NCI-H146 treated with DMSO at 0.1 percent for 48 hours (cell line): ENCODE data around the gene CTSK.
"Not testable (repeated sequence)": the region's sequence is repeated elsewhere in the genome, so short reads cannot be mapped to it uniquely, and the experiment has no call there.

Experiments
- DNase-seq: peaks from one replicate; lab custom pipeline; 2025; ENCODE audit not compliant: unreplicated experiment; lab: John Stamatoyannopoulos, UW

Gene CTSK

DNA sequence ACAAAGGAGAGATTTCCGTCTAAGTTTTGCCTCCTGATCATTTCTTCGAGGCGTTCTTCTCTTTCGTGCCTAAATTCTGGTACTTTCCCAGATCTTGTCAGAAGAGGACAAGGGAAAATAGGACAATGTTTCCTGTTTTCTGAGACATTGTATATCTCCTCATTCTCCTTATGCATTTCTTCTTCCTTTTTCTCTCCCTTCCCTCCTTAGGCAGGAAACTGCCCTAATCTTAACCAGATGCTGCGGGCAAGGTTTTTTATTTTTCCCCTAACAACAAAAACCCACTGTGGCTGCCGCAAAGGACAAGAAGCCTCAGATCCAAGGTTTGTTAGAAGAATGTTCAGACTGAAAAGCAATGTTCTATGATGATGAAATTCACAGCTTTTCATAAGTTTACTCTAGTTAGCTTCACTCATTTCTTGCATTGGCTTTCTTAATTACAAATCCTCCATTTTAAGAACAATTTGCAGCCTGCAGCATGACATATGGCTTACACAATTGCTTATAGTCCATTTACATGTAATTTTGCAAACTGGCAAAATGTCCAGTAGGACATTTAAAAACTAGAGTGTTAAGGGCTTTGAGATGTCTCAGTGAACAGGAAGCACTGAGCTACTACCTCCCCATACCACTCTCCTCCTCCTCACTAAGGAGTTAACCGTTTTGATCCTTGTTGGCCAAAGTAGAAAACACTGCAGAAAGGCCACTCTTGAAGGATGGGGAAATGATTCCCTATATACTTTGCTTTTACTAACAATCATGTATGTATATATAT is 624 bp downstream of the CTSK start:
- DNase-seq: no peak

- DNase-seq: no peak
Observed at GRCh38 chr1:150805899-150806298, 2.2 kb downstream of the CTSK start.

GRCh38 chr1:150804671-150805070 is 3.4 kb downstream of the CTSK start:
- no peak for DNase-seq

DNA sequence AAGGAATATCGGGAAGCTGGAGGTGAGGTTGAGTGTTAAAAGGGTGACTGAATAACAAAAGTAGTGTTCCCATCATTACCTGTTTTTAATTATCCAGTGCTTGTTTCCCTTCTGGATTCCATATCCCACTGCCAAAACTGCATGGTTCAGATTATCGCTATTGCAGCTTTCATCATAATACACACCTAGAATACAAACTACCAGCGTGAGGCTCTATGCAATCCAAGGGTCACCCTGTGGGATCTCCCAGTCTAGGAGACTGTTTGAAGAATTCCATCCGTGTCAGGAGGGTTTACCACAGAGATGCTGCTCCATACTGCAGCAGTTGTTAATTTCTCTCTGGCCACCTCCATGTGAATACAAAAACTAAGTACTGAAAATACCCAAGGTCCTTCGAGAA is 9.0 kb downstream of the CTSK start:
- DNase-seq: no peak

GRCh38 chr1:150798525-150798924 is 9.5 kb downstream of the CTSK start:
- peak; percentile 99 for DNase-seq

GRCh38 chr1:150796374-150796773 is 11.7 kb downstream of the CTSK start:
- no peak for DNase-seq

GRCh38 chr1:150793778-150794177 is 14.3 kb downstream of the CTSK start:
- DNase-seq: not testable (repeated sequence)

- no peak for DNase-seq
Observed at GRCh38 chr1:150793221-150793620, 14.8 kb downstream of the CTSK start.

DNA sequence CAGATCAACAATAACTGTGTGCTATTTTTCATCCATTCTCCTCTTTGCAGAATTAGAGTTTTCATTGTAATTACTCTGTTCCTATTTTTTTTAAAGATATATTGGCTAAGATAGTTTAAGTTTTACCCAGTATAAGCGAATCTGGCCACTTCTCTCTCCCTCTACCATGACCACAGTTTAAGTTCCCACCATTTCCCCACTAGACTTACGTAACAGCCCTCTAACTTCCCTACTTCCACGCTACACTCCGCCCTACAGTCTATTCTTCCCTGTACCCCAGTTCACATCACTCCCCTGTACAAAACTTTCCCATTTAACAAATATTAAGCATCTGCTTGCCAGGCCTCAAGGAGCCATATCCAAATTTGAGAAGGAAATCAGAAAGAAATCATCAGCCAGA is 16.5 kb downstream of the CTSK start:
- DNase-seq: no peak

DNA sequence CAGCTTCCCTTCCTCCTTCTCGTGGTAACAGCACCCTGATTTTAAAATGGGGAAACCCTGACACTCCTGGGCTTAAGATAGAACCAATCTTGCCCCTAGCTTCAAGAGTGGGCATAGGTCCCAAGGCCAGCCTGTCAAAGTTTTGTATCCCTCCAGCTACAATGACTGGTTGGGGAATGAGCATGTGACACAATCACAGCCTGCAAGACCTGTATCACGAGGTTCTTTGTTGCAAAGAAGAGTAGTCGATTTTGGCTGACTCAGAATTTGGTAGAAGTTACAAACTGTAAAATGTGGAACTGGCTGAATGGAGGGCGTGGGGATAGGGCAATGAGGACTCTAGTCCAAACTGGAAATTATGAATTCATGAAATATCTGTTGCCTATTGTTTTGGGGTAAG is 18.7 kb downstream of the CTSK start:
- no peak for DNase-seq

GRCh38 chr1:150788946-150789345 is 19.1 kb downstream of the CTSK start:
- DNase-seq: no peak

DNA sequence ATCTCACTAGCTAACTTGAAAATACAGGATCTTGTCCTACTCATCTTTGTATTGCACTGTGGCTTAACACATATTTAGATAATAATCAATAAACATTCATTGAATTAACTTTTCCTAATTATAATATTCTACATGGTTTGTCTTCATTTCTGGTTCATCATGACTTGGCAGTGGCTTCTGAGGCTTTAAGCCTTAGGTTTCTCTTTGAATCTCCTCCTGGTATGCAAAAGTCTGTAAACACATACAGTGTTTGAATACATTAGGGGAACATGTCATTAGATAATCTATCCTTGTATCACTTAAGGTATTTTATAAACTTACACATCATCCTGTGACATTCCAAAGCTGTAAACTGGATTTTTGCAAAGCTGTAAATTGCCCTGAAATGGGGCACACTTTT is 20.6 kb downstream of the CTSK start:
- no peak for DNase-seq

DNA sequence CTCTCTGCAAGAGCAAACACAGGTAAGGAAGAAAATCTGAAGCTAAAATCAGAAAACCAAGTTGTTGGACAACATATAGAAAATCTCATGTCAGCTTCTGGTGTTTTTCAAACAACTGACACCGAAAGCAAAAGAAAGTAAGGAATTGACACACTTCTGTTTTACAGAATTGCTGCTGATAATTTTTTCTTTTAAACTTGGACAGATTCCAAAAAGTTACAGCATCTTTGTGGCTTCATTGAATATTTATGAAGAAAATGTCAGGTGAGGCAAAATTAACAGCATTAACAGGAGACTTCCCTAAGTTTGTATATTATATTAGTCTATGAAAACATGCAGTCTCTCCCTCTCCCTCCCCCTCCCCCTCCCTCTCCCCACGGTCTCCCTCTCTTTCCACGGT is 27.6 kb downstream of the CTSK start:
- DNase-seq: no peak

DNA sequence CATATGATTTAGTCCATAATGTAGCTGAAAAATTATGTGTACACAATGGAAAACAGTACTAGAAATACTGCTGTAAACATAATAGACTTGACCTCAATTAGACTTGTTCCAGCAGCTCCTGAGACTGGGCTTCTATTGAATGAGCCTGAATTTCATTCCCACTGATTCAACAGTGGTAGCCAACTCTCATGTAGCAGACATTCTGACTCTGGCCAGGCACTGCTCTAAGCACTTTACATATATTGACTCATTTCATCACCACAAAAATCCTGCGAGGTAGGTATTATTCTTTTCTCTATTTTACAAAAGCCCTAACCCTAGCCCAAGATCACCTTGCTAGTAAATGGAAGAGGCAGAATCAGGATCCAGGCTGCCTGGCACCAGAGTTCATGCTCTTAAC is 29.7 kb downstream of the CTSK start:
- no peak for DNase-seq

DNA sequence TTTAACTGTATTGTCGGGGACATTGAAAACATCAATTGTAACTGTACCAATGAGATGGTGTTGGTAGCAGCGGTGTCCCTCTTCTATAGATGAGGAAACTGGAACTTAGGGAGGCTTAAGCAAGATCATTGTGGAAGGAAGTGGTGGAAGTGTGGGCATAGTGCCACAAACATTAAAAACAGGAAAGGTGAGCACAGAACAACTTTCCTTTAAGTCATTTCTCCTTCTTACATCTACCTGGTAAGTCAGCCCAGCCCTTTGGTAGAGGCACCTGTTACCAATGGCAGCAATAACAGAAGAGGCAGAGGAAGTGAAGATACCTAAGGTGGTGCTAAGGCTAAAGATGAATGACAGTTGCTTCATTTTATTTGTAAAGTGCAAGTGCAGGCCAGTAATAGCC is 30.5 kb downstream of the CTSK start:
- DNase-seq: no peak

- DNase-seq: not testable (repeated sequence)
Observed at GRCh38 chr1:150775931-150776505, 32.0 kb downstream of the CTSK start.

- no peak for DNase-seq
Observed at GRCh38 chr1:150775276-150775675, 32.8 kb downstream of the CTSK start.

DNA sequence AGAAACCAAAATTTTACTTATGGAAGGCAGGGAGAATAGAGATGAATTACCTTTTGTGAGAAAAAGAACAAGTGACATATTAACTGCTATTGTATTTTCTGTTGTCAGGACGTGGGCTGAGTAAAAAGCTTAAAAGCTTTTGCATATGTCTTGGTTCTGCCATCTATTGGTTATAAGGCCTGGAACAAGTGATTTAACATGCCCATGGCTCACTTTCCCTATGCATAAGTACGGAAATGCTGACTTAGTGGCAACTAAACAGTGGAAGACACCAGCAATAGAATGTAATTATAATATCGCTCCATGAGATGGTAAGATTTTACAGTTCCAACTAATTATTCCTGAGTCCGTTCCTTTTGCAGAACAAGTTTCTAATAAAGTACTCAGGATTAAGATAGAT is 35.7 kb downstream of the CTSK start:
- DNase-seq: no peak

DNA sequence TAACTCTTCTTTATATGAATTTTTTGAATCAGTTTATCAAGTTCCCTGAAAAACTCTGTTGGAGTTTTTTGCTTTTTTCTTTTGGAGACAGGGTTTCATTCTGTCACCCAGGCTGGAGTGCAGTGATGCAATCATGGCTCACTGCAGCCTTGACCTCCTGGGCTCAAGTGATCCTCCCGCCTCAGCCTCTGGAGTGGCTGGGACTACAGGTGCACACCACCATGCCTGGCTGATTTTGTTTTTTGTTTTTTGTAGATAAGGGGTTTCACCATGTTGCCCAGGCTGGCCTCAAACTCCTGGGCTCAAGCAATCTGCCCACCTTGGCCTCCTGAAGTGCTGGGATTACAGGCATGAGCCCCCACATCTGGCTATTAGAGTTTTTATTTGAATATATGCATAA is 40.4 kb downstream of the CTSK start:
- not testable (repeated sequence) for DNase-seq

DNA sequence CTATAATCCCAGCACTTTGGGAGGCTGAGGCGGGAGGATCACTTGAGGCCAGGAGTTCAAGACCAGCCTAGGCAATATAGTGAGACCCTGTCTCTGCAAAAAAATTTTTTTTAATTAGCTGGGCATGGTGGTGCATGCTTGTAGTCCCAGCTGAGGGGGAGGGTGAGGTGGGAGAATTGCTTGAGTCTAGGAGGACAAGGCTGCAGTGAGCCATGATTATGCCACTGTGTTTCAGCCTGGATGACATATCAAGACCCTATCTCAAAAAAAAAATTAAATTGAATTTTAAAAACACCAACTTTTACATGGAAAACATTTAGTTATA is 42.1 kb downstream of the CTSK start:
- not testable (repeated sequence) for DNase-seq

DNA sequence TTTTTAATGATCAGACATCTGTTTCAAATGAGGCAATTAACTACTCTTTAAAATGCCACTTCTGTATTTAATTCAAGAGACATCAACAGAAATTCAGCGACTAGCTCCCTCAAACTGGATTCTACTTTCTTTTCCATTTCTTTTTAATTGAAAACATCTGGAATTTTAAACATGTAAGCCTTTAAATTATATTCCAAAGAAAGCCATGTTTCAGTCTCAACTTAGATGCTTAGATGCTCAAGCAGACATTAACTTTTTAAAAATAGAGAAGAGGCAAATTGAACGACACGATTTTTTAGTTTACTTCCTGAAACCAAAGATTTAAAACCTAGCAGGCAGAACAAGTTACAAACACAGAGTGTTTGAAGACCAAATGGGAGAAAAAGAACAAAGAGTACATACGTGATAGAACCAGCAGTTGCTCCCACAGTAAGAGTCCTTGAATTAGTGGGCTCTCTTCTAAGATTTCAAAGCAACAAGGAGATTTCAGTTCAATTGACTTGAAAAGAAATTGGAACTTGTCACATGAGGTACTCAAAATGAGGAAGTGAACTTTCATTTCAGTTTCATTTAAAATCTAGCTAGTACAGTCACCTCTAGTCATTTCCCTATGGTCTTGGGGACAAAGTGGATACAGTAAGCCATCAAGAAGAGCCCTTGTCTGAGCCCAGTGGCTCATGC is 42.6 kb downstream of the CTSK start, which contains the start of gene CTSS:
Gene CTSS (minus strand): TSS at position 483 of the 681 bp plus-strand sequence. CDS start 1,015 bp downstream, outside the sequence.
- no peak for DNase-seq

DNA sequence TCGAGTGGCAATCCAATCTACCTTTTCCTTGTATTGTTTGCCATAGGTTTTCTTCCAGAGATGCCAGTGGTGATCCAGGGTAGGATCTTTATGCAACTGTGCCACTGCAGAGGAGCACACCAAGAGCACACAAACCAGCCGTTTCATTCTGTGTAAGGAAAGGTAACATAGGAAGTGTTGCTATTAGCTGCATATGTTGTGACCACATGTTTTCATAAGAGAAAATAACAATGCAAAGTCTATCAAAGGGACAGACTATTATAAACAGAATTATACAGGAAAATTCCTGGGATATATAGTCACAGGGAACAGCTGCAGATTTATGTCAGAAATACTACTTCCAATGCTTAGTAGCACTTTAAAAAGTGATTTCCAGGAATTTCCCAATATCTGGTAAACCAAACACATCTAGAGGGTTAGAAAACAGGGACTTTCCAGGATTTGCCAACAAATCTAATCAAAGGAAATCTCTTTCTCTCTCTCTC is 43.4 kb downstream of the CTSK start:
- DNase-seq: no peak
